Measurements from ENCODE around the gene SMG6. TPM values are rescaled to one million over a fixed set of nuclear protein-coding genes. Genes with fewer than 3 reads are reported as not detected.
A peak's percentile ranks its signal among the peaks of the same experiment; 100 is the strongest.

The SMG6 gene
- total and polyA plus RNA-seq, 2 experiments from 2014 or later = 16.8 to 63.1 TPM

- Histone ChIP-seq H3K36me3 (ENCODE audit: low read depth) (no peaks in the 10 kb centered on the region), H4K20me1 (ENCODE audit: insufficient read depth) (no peaks in the 10 kb centered on the region), H3K9me2 (ENCODE audit: insufficient read depth) (no peaks in the 10 kb centered on the region), H3K27ac (no peak overlapping the region), H3K9ac (no peak overlapping the region), H3K4me3 (no peak overlapping the region), H3K27me3 (replicated peaks; ENCODE audit: insufficient read depth) (no peaks in the 10 kb centered on the region), H3K4me2 (ENCODE audit: unreplicated experiment) (no peak overlapping the region), H3K9me3 (ENCODE audit: low read depth) (no peaks in the 10 kb centered on the region), H3K4me1 (ENCODE audit: insufficient read depth) (peaks cover 37% of the 10 kb centered on the region), H3F3A (ENCODE audit: insufficient read depth) (peaks cover 26% of the 10 kb centered on the region), H2AFZ (no peak overlapping the region), H3K79me2 (ENCODE audit: insufficient read depth) (0 out of 2 replicates have a peak, but pooled peaks cover 4% of the 10 kb centered on the region)
- in situ Hi-C loops (cut with MboI) = no loop called here
- TF ChIP-seq EZH2 (IDR thresholded peaks at IDR 0.05; ENCODE audit: insufficient read depth, poor library complexity, severe bottlenecking) = no peak
- TF ChIP-seq EZH2phosphoT487 (IDR thresholded peaks at IDR 0.05; ENCODE audit: insufficient read depth, low read depth) = no peak
- DNase-seq = peak; percentile 21
- 86 to 88% methylated on average over 25 to 31 of the region's 31 CpGs for WGBS, 2 experiments (ENCODE audit: low coverage in 1 of 2, low lambda C conversion rate in 2 of 2, missing lambda C conversion rate in 2 of 2)
These were observed 231.9 kb downstream of the SMG6 start for GRCh38 chr17:2071455-2072281.

- no peak overlapping the region for H3K9ac ChIP-seq
- in situ Hi-C loops (cut with MboI) = no loop called here
- WGBS, 2 experiments (ENCODE audit: low coverage in 1 of 2, low lambda C conversion rate in 2 of 2, missing lambda C conversion rate in 2 of 2) = 89 to 97% methylated on average over 6 of the region's 6 CpGs
- H3K9me2 ChIP-seq (ENCODE audit: insufficient read depth) = no peaks in the 10 kb centered on the region
- no peaks in the 10 kb centered on the region for H4K20me1 ChIP-seq (ENCODE audit: insufficient read depth)
- no peaks in the 10 kb centered on the region for H3K79me2 ChIP-seq (ENCODE audit: insufficient read depth)
- H3K36me3 ChIP-seq (ENCODE audit: low read depth) = no peaks in the 10 kb centered on the region
- no peaks in the 10 kb centered on the region for H3K27me3 ChIP-seq (replicated peaks; ENCODE audit: insufficient read depth)
- H2AFZ ChIP-seq = no peak overlapping the region
- no peak overlapping the region for H3K27ac ChIP-seq
- H3K4me3 ChIP-seq = no peak overlapping the region
- DNase-seq = no peak
- no peaks in the 10 kb centered on the region for H3K9me3 ChIP-seq (ENCODE audit: low read depth)
- peaks cover 41% of the 10 kb centered on the region for H3K4me1 ChIP-seq (ENCODE audit: insufficient read depth)
- no peak overlapping the region for H3K4me2 ChIP-seq (ENCODE audit: unreplicated experiment)
- TF ChIP-seq EZH2 (IDR thresholded peaks at IDR 0.05; ENCODE audit: insufficient read depth, poor library complexity, severe bottlenecking) (no peak), EZH2phosphoT487 (IDR thresholded peaks at IDR 0.05; ENCODE audit: insufficient read depth, low read depth) (no peak)
- H3F3A ChIP-seq (ENCODE audit: insufficient read depth) = peaks cover 33% of the 10 kb centered on the region
These were observed 232.6 kb downstream of the SMG6 start for GRCh38 chr17:2071024-2071385.

- no peaks in the 10 kb centered on the region for H3K9me3 ChIP-seq (ENCODE audit: low read depth)
- no peak overlapping the region for H3K4me3 ChIP-seq
- in situ Hi-C loops (cut with MboI) = no loop called here
- no peak overlapping the region for H3K9ac ChIP-seq
- DNase-seq = no peak
- H3K36me3 ChIP-seq (ENCODE audit: low read depth) = no peaks in the 10 kb centered on the region
- TF ChIP-seq EZH2phosphoT487 (IDR thresholded peaks at IDR 0.05; ENCODE audit: insufficient read depth, low read depth) (no peak), EZH2 (IDR thresholded peaks at IDR 0.05; ENCODE audit: insufficient read depth, poor library complexity, severe bottlenecking) (no peak)
- no peaks in the 10 kb centered on the region for H4K20me1 ChIP-seq (ENCODE audit: insufficient read depth)
- H3K27ac ChIP-seq = no peak overlapping the region
- H3K79me2 ChIP-seq (ENCODE audit: insufficient read depth) = no peaks in the 10 kb centered on the region
- no peak overlapping the region for H2AFZ ChIP-seq
- WGBS, 2 experiments (ENCODE audit: low coverage in 1 of 2, low lambda C conversion rate in 2 of 2, missing lambda C conversion rate in 2 of 2) = 80 to 84% methylated on average over 13 of the region's 13 CpGs
- peaks cover 41% of the 10 kb centered on the region for H3K4me1 ChIP-seq (ENCODE audit: insufficient read depth)
- peaks cover 39% of the 10 kb centered on the region for H3F3A ChIP-seq (ENCODE audit: insufficient read depth)
- H3K27me3 ChIP-seq (replicated peaks; ENCODE audit: insufficient read depth) = no peaks in the 10 kb centered on the region
- no peaks in the 10 kb centered on the region for H3K9me2 ChIP-seq (ENCODE audit: insufficient read depth)
- no peak overlapping the region for H3K4me2 ChIP-seq (ENCODE audit: unreplicated experiment)
These were observed 233.2 kb downstream of the SMG6 start for GRCh38 chr17:2070241-2071023.

GRCh38 chr17:2068519-2069051 lies 235.0 kb downstream of the SMG6 start:
- Histone ChIP-seq H2AFZ (no peak overlapping the region), H4K20me1 (ENCODE audit: insufficient read depth) (no peaks in the 10 kb centered on the region), H3K79me2 (ENCODE audit: insufficient read depth) (no peaks in the 10 kb centered on the region; the same call in 1 of the 2 replicates), H3K9me3 (ENCODE audit: low read depth) (no peaks in the 10 kb centered on the region), H3K4me3 (no peak overlapping the region), H3K4me2 (ENCODE audit: unreplicated experiment) (peak overlapping the region; percentile 32), H3F3A (ENCODE audit: insufficient read depth) (peaks cover 51% of the 10 kb centered on the region), H3K9me2 (ENCODE audit: insufficient read depth) (no peaks in the 10 kb centered on the region), H3K27ac (peak overlapping the region; percentile 96), H3K4me1 (ENCODE audit: insufficient read depth) (peaks cover 56% of the 10 kb centered on the region), H3K36me3 (ENCODE audit: low read depth) (no peaks in the 10 kb centered on the region), H3K27me3 (replicated peaks; ENCODE audit: insufficient read depth) (no peaks in the 10 kb centered on the region), H3K9ac (peak overlapping the region; percentile 73)
- no peak for TF ChIP-seq EZH2 (IDR thresholded peaks at IDR 0.05; ENCODE audit: insufficient read depth, poor library complexity, severe bottlenecking)
- TF ChIP-seq EZH2phosphoT487 (IDR thresholded peaks at IDR 0.05; ENCODE audit: insufficient read depth, low read depth) = no peak
- peak; percentile 63 for DNase-seq
- WGBS, 2 experiments (ENCODE audit: low coverage in 1 of 2, low lambda C conversion rate in 2 of 2, missing lambda C conversion rate in 2 of 2) = 26 to 27% methylated on average over 15 of the region's 15 CpGs
- in situ Hi-C loops (cut with MboI) = loop anchor here (10.0 kb wide), 1 partner anchor 176 kb away; no protein-coding TSS in a partner anchor
